Measurements from ENCODE around the gene TIMM10.

- TF ChIP-seq CTCF (IDR thresholded peaks at IDR 0.05 in 4 of 5, conservative IDR thresholded peaks at IDR 0.05 in 1 of 5) (no peak), POLR2A (IDR thresholded peaks at IDR 0.05) (no peak)
Measured at GRCh38 chr11:57552479-57552878, 21.9 kb upstream of the TIMM10 start.

All from gastrocnemius medialis (tissue), 4 donors.